Naive thymus-derived CD8-positive, alpha-beta T cell (primary cell): ENCODE data around the gene ANKRD2. TPM values are rescaled to one million over a fixed set of nuclear protein-coding genes. Genes with fewer than 3 reads are reported as not detected.

Experiments
- ATAC-seq, 2 donors: fragments of 150-1000 bp; cut with Tn5 transposase in 1 of 2; sonication (Bioruptor Pico), chemical (Tn5 transposase) in 1 of 2; 1 replicate in 1 of 2; 2 replicates in 1 of 2; pipeline ENCODE4 v1.10.0; 2021; ENCODE audit warnings: mild to moderate bottlenecking in 2 of 2, moderate library complexity in 2 of 2
- POLR2A ChIA-PET: fragments of 350-600 bp; sonication (Branson Sonifier 250); formaldehyde crosslinking; loops from one replicate; lab custom pipeline; 2021; ENCODE audit warnings: antibody characterized with exemption; lab: Charles Lee
- DNase-seq, 10 donors: peaks; one replicate each; pipeline versions ENCODE4 v3.0.0 to v3.0.0-alpha.2; 2020 to 2022
- H3K27ac Mint-ChIP-seq, 10 donors: one replicate each; pipeline ENCODE4 v1.8.0; 2020 to 2022; ENCODE audit warnings: mild to moderate bottlenecking in 10 of 10, mixed read lengths in 10 of 10, moderate library complexity in 4 of 10, inconsistent platforms in 1 of 10
- H3K27me3 Mint-ChIP-seq, 5 donors: one replicate each; pipeline ENCODE4 v1.8.0; 2021 to 2022; ENCODE audit warnings: mixed read lengths in 5 of 5
- H3K36me3 Mint-ChIP-seq, 3 donors: one replicate each; pipeline ENCODE4 v1.8.0; 2020 to 2022; ENCODE audit warnings: mixed read lengths in 3 of 3, mild to moderate bottlenecking in 2 of 3, inconsistent platforms in 1 of 3
- H3K4me1 Mint-ChIP-seq, 4 donors: one replicate each; pipeline ENCODE4 v1.8.0; 2021 to 2022; ENCODE audit warnings: mixed read lengths in 4 of 4
- H3K4me3 Mint-ChIP-seq, 10 donors: one replicate each; pipeline ENCODE4 v1.8.0; 2020 to 2022; ENCODE audit warnings: mild to moderate bottlenecking in 10 of 10, mixed read lengths in 10 of 10, moderate library complexity in 6 of 10, inconsistent platforms in 1 of 10
- H3K9me3 Mint-ChIP-seq, 9 donors: one replicate each; pipeline ENCODE4 v1.8.0; 2020 to 2022; ENCODE audit warnings: mixed read lengths in 9 of 9, mild to moderate bottlenecking in 3 of 9, inconsistent platforms in 1 of 9, moderate library complexity in 1 of 9
- polyA plus RNA-seq, 3 donors: library from polyadenylated mRNA; unstranded; fragments of 300-500 nt; fragmentation: Illumina TruSeq; gene quantifications; one replicate each; pipeline ENCODE4 v1.2.3, GENCODE V29; 2021
- total RNA-seq, 8 experiments: library from RNA in 2 of 8; stranded (reverse) in 2 of 8; gene quantifications; one replicate each; pipeline ENCODE4 v1.2.3 and lab custom pipeline; 2021 to 2026

Gene ANKRD2
- total and polyA plus RNA-seq, 5 experiments from 2014 or later, result not detected

GRCh38 chr10:97582169-97582568 lies 9.6 kb downstream of the ANKRD2 start:
- H3K36me3 Mint-ChIP-seq, result no peaks in the 10 kb centered on the region
- H3K4me3 Mint-ChIP-seq, result no peak overlapping the region
- ATAC-seq (no peak), DNase-seq (no peak)
- H3K27ac Mint-ChIP-seq, result no peak overlapping the region
- H3K9me3 Mint-ChIP-seq, result no peaks in the 10 kb centered on the region
- POLR2A ChIA-PET, result no interaction called here
- H3K27me3 Mint-ChIP-seq, result peaks cover 0 to 6% (median 1%) of the 10 kb centered on the region in 5 donors
- peaks cover 0 to 2% (median 0%) of the 10 kb centered on the region in 4 donors for H3K4me1 Mint-ChIP-seq

- Mint-ChIP-seq H3K4me3 (no peak overlapping the region), H3K27ac (no peak overlapping the region), H3K27me3 (peaks cover 0 to 6% (median 1%) of the 10 kb centered on the region in 5 donors), H3K4me1 (peaks cover 0 to 2% (median 0%) of the 10 kb centered on the region in 4 donors), H3K9me3 (no peaks in the 10 kb centered on the region), H3K36me3 (no peaks in the 10 kb centered on the region)
- DNase-seq (no peak), ATAC-seq (no peak)
- POLR2A ChIA-PET, result no interaction called here
Measured at GRCh38 chr10:97583476-97583875, 10.9 kb downstream of the ANKRD2 start.

GRCh38 chr10:97584060-97584797 lies 11.7 kb downstream of the ANKRD2 start, which contains the start of gene HOGA1:
HOGA1 (plus strand) TSS chr10:97584389; CDS start chr10:97584704, 315 bp downstream.
- H3K4me3 Mint-ChIP-seq, result no peak within 1 kb of the TSS
- H3K27ac Mint-ChIP-seq, result peak within 1 kb of the TSS in 2 of 10 donors; percentile 30 to 64
- H3K4me1 Mint-ChIP-seq, result peaks cover 0 to 2% (median 0%) of the 10 kb centered on the region in 4 donors
- DNase-seq (no peak), ATAC-seq (no peak)
- H3K36me3 Mint-ChIP-seq, result no peaks in the 10 kb centered on the region
- H3K9me3 Mint-ChIP-seq, result no peaks in the 10 kb centered on the region
- POLR2A ChIA-PET, result no interaction called here
- H3K27me3 Mint-ChIP-seq, result peaks cover 0 to 6% (median 0%) of the 10 kb centered on the region in 5 donors

DNA sequence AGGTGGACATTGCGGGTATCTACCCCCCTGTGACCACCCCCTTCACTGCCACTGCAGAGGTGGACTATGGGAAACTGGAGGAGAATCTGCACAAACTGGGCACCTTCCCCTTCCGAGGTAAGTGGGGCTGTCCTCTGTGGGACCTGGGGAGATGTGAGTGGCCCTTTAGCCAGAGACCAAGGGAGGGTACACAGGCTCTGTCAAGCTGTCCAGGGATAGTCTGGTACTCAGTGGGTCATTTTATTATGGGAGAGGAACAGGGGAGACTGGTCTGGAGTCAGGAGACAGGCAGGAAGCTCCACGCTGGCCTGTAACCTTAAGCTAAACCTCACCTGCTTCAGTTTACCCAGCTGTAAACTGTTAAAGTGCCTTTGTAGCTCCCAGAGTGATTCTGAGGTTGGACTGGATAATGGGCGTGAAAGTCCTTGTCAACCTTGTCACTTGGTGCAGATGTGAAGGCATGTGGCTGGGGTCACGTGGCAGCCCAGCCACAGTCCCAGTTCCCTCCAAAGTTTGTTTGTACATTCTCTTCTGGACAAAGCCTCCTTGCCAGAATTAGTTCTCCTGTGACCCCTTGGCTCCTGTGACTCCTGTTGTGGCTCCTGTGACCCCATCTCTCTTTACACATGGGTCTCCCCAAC lies 12.3 kb downstream of the ANKRD2 start:
- peaks cover 0 to 2% (median 0%) of the 10 kb centered on the region in 4 donors for H3K4me1 Mint-ChIP-seq
- H3K27ac Mint-ChIP-seq, result peak overlapping the region in 1 of 10 donors; percentile 64
- H3K9me3 Mint-ChIP-seq, result no peaks in the 10 kb centered on the region
- ATAC-seq, result no peak
- no peak overlapping the region for H3K4me3 Mint-ChIP-seq
- DNase-seq, result no peak
- POLR2A ChIA-PET, result no interaction called here
- peaks cover 0 to 3% (median 0%) of the 10 kb centered on the region in 5 donors for H3K27me3 Mint-ChIP-seq
- no peaks in the 10 kb centered on the region for H3K36me3 Mint-ChIP-seq

DNA sequence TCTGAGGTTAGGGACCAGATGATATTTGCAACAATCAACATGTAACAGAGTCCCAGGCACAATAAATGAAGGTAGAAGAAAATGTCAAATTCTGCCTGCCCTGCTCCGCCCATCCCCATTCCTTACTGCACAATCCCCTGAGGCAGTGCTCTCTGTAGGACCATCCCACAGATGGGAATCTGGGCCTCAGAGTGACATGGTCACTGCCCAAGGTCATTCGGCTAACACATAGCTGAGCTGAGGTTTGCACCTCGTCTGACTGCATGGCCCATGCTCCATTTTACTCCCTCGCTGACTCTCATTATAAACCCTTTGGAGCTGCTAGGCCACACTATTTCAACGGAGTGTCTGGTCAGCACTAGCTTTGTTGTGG lies 12.8 kb downstream of the ANKRD2 start:
- peak overlapping the region in 1 of 10 donors; percentile 3 for H3K27ac Mint-ChIP-seq
- no peak for ATAC-seq
- H3K36me3 Mint-ChIP-seq, result no peaks in the 10 kb centered on the region
- POLR2A ChIA-PET, result no interaction called here
- no peak overlapping the region for H3K4me3 Mint-ChIP-seq
- no peaks in the 10 kb centered on the region for H3K27me3 Mint-ChIP-seq
- H3K4me1 Mint-ChIP-seq, result peaks cover 0 to 3% (median under 1%) of the 10 kb centered on the region in 4 donors
- DNase-seq, result no peak
- H3K9me3 Mint-ChIP-seq, result no peaks in the 10 kb centered on the region

DNA sequence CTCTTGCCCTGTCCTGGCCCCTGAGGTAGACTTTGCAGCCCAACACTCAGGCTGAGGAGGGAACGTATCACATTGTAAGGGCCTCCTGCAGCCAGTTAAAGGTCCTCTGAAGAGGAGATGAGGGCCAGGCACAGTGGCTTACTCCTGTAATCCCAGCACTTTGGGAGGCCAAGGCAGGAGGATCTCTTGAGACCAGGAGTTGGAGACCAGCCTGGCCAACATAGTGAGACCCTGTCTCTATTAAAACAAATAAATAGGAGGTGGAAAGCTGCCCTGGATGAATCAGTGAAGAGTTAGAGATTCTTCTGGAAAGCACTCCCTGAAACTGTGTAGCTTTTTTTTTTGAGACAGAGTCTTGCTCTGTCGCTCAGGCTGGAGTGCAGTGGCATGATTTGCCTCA lies 14.6 kb downstream of the ANKRD2 start:
- POLR2A ChIA-PET, result no interaction called here
- Mint-ChIP-seq H3K4me3 (no peak overlapping the region), H3K9me3 (no peaks in the 10 kb centered on the region), H3K4me1 (peaks cover 0 to 6% (median 0%) of the 10 kb centered on the region in 4 donors), H3K27me3 (no peaks in the 10 kb centered on the region), H3K36me3 (no peaks in the 10 kb centered on the region), H3K27ac (no peak overlapping the region)
- ATAC-seq (no peak), DNase-seq (no peak)

- Mint-ChIP-seq H3K27ac (no peak within 1 kb of the TSS), H3K9me3 (no peaks in the 10 kb centered on the region), H3K27me3 (no peaks in the 10 kb centered on the region), H3K4me1 (peaks cover 0 to 6% (median 0%) of the 10 kb centered on the region in 4 donors), H3K36me3 (no peaks in the 10 kb centered on the region), H3K4me3 (peak within 1 kb of the TSS in 1 of 10 donors; percentile 26)
- POLR2A ChIA-PET, result no interaction called here
- no peak for ATAC-seq
- DNase-seq, result no peak
Measured at GRCh38 chr10:97589479-97589878, 16.9 kb downstream of the ANKRD2 start, which contains the start of gene C10orf62. C10orf62 (plus strand) TSS chr10:97589721; CDS start chr10:97589898, 177 bp downstream.

DNA sequence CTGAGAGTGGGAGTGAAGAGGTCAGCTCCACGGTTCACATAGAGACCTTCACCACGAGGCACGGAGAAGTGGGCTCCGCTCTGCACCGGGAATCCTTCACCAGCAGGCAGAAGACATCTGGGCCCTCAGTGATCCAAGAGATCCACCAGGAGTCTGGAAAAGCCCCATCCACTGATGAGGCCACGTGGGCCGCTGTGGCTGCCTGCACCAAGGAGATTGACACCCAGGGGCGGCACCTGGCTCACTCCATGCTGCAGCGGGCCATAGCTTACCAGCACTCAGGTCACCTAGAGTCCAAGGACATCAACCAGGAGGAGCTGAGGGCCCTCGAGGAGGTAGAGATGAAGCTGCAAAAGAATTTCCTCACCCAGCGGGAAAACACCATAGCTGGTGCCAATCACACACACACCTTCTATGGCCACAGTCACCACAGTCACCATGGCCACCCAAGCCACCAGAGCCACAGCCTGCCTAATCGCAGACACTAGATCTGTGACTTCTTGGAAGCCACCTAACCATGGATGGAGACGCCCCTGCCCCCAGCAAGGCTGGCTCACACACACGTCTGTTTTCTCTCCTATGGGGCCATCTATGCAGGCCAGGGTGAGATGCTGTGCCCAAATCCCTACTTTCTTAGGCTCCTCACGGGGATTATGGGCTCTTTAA lies 17.6 kb downstream of the ANKRD2 start:
- ATAC-seq, result no peak
- peak in 1 of 10 donors; percentile 7 for DNase-seq
- no peak overlapping the region for H3K27ac Mint-ChIP-seq
- no peaks in the 10 kb centered on the region for H3K36me3 Mint-ChIP-seq
- peaks cover 0 to 6% (median 0%) of the 10 kb centered on the region in 4 donors for H3K4me1 Mint-ChIP-seq
- H3K4me3 Mint-ChIP-seq, result peak overlapping the region in 1 of 10 donors; percentile 26
- POLR2A ChIA-PET, result no interaction called here
- no peaks in the 10 kb centered on the region for H3K27me3 Mint-ChIP-seq
- no peaks in the 10 kb centered on the region for H3K9me3 Mint-ChIP-seq

- ATAC-seq (no peak), DNase-seq (no peak)
- H3K4me1 Mint-ChIP-seq, result peaks cover 0 to 6% (median 0%) of the 10 kb centered on the region in 4 donors
- peak overlapping the region in 1 of 10 donors; percentile 26 for H3K4me3 Mint-ChIP-seq
- H3K36me3 Mint-ChIP-seq, result no peaks in the 10 kb centered on the region
- H3K27me3 Mint-ChIP-seq, result no peaks in the 10 kb centered on the region
- H3K27ac Mint-ChIP-seq, result no peak overlapping the region
- no peaks in the 10 kb centered on the region for H3K9me3 Mint-ChIP-seq
- POLR2A ChIA-PET, result no interaction called here
Measured at GRCh38 chr10:97590748-97591495, 18.3 kb downstream of the ANKRD2 start.

GRCh38 chr10:97593421-97593820 lies 20.8 kb downstream of the ANKRD2 start:
- Mint-ChIP-seq H3K4me3 (no peak overlapping the region), H3K27me3 (no peaks in the 10 kb centered on the region), H3K27ac (no peak overlapping the region), H3K4me1 (peaks cover 0 to 6% (median 0%) of the 10 kb centered on the region in 4 donors), H3K9me3 (no peaks in the 10 kb centered on the region), H3K36me3 (no peaks in the 10 kb centered on the region)
- no peak for DNase-seq
- POLR2A ChIA-PET, result no interaction called here
- no peak for ATAC-seq

DNA sequence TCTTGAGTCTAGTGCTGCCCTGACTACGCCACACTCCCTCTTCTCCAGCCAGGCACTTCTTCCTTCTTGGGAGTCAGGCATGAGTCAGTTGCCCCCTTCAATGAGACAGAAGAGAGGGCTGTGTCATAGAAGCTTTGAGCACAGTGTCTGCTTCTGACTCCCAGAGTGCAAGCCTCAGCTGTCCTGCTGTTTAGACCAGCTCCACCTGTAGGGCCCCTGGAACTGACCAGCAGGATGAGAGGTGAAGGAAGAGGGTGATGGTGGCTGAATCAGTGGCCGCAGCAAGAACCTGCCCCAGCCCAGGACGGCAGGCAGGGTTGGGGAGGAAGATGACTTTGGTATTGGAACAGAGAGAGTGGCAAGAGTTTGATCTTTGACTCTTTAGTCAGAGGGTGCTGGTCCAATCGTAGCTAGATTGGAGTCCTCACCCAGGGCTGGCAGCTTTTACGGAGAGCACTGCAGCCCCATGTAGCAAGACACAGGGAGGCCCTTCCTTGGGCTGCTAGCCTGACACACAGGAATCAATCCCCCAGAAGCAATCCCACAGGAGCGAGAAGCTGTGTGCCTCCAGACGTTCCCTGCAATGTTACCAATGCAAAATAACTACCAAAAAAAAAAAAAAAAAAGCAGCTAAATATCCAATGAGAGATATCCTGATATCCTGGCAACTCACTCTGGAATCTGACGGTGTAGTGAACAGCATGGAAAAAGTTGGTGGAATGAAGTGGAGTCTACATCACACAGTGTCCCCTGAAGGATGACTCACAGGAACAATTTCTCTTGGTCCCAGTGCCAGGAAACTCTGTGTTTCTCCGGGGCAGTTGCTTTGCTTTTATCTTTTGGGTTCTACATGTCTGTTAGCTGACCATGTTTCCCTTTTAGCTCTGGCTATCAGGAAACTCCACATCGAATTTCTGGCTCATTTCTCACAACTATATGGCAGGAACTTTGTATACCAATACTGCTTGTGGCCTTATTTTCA lies 23.8 kb downstream of the ANKRD2 start:
- DNase-seq (no peak), ATAC-seq (no peak)
- Mint-ChIP-seq H3K4me3 (no peak overlapping the region), H3K9me3 (no peaks in the 10 kb centered on the region), H3K4me1 (peaks cover 0 to 2% (median 0%) of the 10 kb centered on the region in 4 donors), H3K27ac (peak overlapping the region in 3 of 10 donors; percentile 1 to 20 (median 17)), H3K36me3 (no peaks in the 10 kb centered on the region), H3K27me3 (no peaks in the 10 kb centered on the region)
- POLR2A ChIA-PET, result interaction anchor here (0.6 to 0.7 kb wide), 2 partner anchors 11 to 204 kb away, joined by 4 to 5 read pairs; no protein-coding TSS in a partner anchor
